Brain microvascular endothelial cell (primary cell): Measurements from ENCODE around the gene KIF7.

ENCODE experiments used
- DNase-seq: peaks from one replicate; pipeline ENCODE4 v3.0.0-alpha.2; 2020
- H3K27ac ChIP-seq: fragments of 250-450 bp; sonication (Bioruptor Pico); 2 replicates; pipeline ENCODE4 v1.5.1; 2020; ENCODE audit warnings: mild to moderate bottlenecking, moderate library complexity
- H3K27me3 ChIP-seq: fragments of 250-450 bp; sonication (Bioruptor Pico); replicated peaks from 2 replicates; pipeline ENCODE4 v1.5.1; 2020; ENCODE audit warnings: mild to moderate bottlenecking
- H3K36me3 ChIP-seq: fragments of 250-450 bp; sonication (Bioruptor Pico); replicated peaks from 2 replicates; pipeline ENCODE4 v1.5.1; 2020; ENCODE audit warnings: mild to moderate bottlenecking
- H3K4me3 ChIP-seq: 2 replicates; pipeline ENCODE4 v1.5.1; 2011; ENCODE audit warnings: low read depth, mild to moderate bottlenecking, control low read depth, low read length, moderate library complexity
- in situ Hi-C: cut with HindIII; loops from 2 replicates; pipeline ENCODE4 v1.10.0; 2017; ENCODE audit warnings: low sequenced_read_pairs, low pct_ligation_motif_present
- TF ChIP-seq, protein P1 (sequence below): IDR thresholded peaks from 2 replicates; pipeline ENCODE4 v1.5.1; 2011; ENCODE audit warnings: low read depth, mild to moderate bottlenecking, moderate library complexity, low read length, control low read depth, inconsistent platforms; ENCODE audit errors: missing control alignments

KIF7 gene

DNA sequence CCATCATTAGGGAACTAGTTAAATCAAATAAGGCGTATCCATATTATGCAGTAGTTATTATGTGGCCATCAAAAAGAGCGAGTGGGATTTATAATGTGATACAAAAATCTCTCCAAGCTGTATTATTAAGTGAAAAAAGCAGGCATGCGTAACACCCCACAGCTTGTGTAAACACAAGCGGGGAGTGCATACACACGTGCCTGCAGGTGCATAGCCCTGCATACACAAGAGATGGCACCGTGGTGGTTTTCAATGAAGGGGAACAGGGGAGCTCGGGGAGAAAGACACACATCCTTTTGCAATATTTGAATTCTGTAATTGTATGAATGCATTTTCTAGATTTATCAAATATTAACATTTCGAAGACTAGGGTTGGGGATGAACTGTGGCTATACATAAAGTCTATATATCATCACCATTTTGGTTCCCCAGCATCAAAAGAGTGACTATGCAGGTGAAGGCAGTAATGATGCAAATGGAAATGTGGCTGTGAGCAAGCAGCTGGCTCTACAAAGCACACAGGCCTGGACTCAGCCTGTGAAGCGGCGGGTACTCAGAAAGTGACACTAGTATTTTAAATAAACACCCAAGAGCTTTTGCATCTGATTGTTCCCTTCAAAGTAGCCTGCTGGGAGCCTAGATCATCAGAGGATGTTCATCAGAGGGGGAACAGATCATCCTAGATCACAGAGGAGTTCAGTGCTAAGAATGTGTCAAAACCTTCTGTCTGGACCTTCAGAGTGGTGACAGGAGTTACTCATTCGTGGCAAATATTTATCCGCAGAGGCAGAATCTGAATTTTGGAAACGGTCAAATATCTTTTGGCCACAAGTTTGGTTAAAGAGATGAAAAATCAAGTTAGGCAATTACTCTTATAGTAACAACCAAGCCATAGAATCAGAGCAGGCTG, 9.4 kb upstream of the KIF7 start:
- H3K36me3 ChIP-seq, result no peaks in the 10 kb centered on the region
- DNase-seq, result no peak
- H3K27me3 ChIP-seq, result no peaks in the 10 kb centered on the region
- peak overlapping the region; percentile 52 for H3K4me3 ChIP-seq
- in situ Hi-C loops, result no loop called here
- H3K27ac ChIP-seq, result no peak overlapping the region
- TF ChIP-seq, protein P1, sequence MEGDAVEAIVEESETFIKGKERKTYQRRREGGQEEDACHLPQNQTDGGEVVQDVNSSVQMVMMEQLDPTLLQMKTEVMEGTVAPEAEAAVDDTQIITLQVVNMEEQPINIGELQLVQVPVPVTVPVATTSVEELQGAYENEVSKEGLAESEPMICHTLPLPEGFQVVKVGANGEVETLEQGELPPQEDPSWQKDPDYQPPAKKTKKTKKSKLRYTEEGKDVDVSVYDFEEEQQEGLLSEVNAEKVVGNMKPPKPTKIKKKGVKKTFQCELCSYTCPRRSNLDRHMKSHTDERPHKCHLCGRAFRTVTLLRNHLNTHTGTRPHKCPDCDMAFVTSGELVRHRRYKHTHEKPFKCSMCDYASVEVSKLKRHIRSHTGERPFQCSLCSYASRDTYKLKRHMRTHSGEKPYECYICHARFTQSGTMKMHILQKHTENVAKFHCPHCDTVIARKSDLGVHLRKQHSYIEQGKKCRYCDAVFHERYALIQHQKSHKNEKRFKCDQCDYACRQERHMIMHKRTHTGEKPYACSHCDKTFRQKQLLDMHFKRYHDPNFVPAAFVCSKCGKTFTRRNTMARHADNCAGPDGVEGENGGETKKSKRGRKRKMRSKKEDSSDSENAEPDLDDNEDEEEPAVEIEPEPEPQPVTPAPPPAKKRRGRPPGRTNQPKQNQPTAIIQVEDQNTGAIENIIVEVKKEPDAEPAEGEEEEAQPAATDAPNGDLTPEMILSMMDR, result no peak

DNA sequence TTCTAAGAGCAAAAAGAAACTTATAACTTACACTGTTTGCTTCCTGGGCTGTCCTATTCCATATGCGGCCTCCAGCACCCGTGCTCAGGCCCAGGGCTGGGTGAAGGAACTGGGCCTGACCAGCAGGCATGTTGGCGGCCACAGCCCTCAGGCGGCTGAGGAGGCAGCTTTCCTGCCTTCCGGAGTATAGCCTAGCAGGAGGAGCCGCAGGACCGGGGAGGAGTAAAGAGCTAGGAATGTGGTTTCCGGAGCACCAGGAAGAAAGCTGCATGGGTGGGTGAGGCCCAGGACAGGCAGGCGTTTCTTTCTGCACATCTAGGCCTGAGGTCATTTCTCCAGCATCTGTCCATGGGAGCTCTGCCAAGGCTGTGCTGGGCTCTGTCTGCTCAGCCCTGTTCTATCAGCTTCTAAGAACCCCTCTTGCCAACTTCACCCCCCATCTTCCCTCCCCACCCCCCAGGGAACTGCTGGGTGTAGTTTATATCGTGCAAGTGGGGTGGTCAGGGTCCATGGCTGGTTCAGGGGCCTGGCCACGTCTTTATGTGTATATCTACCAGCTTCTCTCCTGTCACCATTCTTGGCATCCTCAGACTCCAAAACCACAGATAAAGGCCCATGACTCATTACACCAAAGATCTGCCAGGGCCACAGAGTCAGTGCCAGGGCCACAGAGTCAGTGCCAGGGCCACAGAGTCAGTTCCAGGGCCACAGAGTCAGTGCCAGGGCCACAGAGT, 7.8 kb upstream of the KIF7 start:
- in situ Hi-C loops, result no loop called here
- peak; percentile 88 for DNase-seq
- Histone ChIP-seq H3K4me3 (peak overlapping the region; percentile 22), H3K36me3 (no peaks in the 10 kb centered on the region), H3K27me3 (no peaks in the 10 kb centered on the region), H3K27ac (peak overlapping the region; percentile 35)
- TF ChIP-seq, protein P1, result peak; percentile 7

DNA sequence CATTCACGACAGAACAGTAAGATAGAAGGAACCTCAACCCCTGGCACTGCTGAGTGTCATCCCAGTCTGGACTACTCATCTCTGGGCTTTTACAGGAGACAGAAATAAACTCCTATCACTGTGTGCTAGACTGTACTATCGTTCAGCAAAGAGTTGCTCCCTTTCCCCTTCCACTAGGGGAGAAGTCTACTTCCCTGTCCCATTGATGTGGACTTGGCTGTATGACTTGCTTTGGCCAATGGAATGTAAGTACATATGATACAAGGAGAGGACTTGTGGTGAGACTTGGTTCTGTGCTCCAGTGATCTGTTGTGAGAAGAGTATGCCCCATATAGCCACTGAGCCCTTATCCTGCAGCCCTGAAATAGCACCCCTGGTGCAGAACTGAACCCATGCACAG, 5.3 kb upstream of the KIF7 start:
- H3K36me3 ChIP-seq, result no peaks in the 10 kb centered on the region
- no peak overlapping the region for H3K4me3 ChIP-seq
- TF ChIP-seq, protein P1, result no peak
- no peaks in the 10 kb centered on the region for H3K27me3 ChIP-seq
- in situ Hi-C loops, result no loop called here
- DNase-seq, result no peak
- no peak overlapping the region for H3K27ac ChIP-seq

DNA sequence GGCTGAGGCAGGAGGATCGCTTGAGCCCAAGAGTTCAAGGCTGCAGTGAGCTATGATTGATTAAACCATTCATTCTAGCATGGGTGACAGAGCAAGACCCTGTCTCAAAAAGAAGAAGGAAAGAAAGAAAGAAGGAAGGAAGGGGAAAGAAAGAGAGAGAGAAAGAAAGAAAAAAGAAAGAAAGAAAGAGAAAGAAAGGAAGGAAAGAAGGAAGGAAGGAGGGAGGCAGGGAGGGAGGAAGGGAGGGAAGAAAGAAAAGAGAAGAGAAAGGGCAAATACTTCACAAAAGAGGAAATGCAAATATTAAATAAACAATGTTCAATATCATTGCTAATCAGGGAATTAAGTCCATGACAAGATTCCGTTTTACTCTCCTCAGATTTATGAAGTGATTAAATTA, 4.0 kb upstream of the KIF7 start:
- H3K27ac ChIP-seq, result no peak overlapping the region
- TF ChIP-seq, protein P1, result no peak
- H3K4me3 ChIP-seq, result no peak overlapping the region
- no peak for DNase-seq
- no peaks in the 10 kb centered on the region for H3K27me3 ChIP-seq
- no peaks in the 10 kb centered on the region for H3K36me3 ChIP-seq
- in situ Hi-C loops, result no loop called here

DNA sequence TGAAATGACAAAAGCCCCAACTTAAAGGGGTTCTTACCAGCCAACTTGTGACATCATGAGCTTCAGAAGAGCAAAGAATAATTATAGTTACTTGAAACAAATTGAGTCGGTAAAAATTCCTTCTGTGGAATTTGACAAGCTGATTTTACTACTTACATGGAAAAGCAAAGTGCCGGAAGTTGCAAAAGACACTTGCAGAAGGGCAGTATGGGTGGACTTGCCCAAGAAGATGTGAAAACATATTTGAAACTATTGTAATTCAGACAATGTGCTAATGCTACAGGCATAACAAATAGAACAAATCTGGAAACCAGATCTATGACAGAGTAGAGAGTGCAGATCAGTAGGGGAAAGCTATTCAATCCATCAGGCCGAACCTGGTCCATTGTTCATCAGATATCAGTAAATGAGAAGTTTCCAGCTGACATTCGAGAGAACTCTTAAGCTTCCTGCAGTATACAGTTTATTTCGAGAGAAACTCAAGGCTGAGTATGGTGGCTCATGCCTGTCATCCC, 2.5 kb upstream of the KIF7 start:
- no peaks in the 10 kb centered on the region for H3K27me3 ChIP-seq
- no peak overlapping the region for H3K27ac ChIP-seq
- H3K4me3 ChIP-seq, result no peak overlapping the region
- in situ Hi-C loops, result no loop called here
- no peaks in the 10 kb centered on the region for H3K36me3 ChIP-seq
- TF ChIP-seq, protein P1, result no peak
- DNase-seq, result no peak
